22Rv1 (cell line): ENCODE data around the gene GMDS.

Experiments used
- ZFX ChIP-seq: fragments of 450-650 bp; IDR thresholded peaks from 2 replicates; pipeline ENCODE4 v1.6.1; 2017; ENCODE audit warnings: antibody characterized with exemption, borderline replicate concordance
- TF ChIP-seq, protein P1 (sequence below): fragments of 450-650 bp; IDR thresholded peaks from 2 replicates; pipeline ENCODE4 v1.5.1; 2017; ENCODE audit warnings: mild to moderate bottlenecking

GRCh38 chr6:1837826-1838225 lies 407.6 kb downstream of the GMDS start:
- TF ChIP-seq, protein P1, sequence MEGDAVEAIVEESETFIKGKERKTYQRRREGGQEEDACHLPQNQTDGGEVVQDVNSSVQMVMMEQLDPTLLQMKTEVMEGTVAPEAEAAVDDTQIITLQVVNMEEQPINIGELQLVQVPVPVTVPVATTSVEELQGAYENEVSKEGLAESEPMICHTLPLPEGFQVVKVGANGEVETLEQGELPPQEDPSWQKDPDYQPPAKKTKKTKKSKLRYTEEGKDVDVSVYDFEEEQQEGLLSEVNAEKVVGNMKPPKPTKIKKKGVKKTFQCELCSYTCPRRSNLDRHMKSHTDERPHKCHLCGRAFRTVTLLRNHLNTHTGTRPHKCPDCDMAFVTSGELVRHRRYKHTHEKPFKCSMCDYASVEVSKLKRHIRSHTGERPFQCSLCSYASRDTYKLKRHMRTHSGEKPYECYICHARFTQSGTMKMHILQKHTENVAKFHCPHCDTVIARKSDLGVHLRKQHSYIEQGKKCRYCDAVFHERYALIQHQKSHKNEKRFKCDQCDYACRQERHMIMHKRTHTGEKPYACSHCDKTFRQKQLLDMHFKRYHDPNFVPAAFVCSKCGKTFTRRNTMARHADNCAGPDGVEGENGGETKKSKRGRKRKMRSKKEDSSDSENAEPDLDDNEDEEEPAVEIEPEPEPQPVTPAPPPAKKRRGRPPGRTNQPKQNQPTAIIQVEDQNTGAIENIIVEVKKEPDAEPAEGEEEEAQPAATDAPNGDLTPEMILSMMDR: no peak
- no peak for TF ChIP-seq ZFX
